ENCODE results near the gene IRF6.
A peak's percentile ranks its signal among the peaks of the same experiment; 100 is the strongest.

Gene IRF6

DNA sequence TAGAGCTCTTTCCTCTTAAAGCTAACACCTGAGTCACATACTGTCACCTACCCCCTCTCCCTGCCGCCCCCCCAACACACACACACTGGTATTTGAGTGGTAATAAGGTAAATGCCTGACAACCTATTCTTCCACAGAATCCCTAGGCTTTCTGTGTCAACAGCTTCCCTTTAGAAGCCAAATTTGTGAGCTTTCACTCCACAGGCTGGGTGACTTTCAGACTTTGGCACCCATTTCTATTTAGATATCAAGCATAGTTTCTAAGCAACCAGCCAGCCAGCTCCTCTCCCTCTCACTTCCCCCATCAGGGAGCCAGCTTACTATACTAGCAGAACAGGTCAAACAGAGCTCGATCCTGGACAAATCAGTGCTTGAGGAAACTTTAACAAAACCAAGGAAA is 18.4 kb downstream of the IRF6 start:
- TF ChIP-seq, protein P1, sequence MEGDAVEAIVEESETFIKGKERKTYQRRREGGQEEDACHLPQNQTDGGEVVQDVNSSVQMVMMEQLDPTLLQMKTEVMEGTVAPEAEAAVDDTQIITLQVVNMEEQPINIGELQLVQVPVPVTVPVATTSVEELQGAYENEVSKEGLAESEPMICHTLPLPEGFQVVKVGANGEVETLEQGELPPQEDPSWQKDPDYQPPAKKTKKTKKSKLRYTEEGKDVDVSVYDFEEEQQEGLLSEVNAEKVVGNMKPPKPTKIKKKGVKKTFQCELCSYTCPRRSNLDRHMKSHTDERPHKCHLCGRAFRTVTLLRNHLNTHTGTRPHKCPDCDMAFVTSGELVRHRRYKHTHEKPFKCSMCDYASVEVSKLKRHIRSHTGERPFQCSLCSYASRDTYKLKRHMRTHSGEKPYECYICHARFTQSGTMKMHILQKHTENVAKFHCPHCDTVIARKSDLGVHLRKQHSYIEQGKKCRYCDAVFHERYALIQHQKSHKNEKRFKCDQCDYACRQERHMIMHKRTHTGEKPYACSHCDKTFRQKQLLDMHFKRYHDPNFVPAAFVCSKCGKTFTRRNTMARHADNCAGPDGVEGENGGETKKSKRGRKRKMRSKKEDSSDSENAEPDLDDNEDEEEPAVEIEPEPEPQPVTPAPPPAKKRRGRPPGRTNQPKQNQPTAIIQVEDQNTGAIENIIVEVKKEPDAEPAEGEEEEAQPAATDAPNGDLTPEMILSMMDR (IDR thresholded peaks at IDR 0.05; ENCODE audit: control extremely low read depth, extremely low read depth, low read depth, missing control alignments): no peak
- CTCF ChIA-PET: interaction anchor here (0.9 to 2.2 kb wide), 9 partner anchors 10 to 51 kb away, joined by 3 to 13 read pairs (median 4); no protein-coding TSS in a partner anchor
- POLR2A ChIA-PET: interaction anchor here (0.5 to 1.1 kb wide), 2 partner anchors 18 to 57 kb away, joined by 3 read pairs; no protein-coding TSS in a partner anchor
- DNase-seq (ENCODE audit: extremely low spot score): no peak

DNA sequence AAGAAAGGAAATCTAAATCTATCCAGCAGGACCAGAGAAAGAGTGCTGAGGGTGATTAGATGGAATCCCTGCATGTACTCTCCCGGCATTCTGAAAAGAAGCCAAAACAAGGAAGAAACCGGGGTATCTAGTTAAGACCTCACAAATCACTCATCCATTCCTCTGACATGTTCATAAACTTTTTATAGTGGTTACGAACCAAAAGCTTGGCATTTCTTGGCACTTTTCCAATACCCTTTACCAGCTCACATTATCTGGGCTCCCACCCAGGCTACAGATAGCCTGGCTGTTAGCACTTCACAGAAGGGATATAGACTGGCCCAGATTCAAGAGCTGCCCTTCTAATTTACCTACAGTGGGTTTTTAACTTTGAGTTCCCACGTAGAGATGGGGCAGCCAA is 19.8 kb downstream of the IRF6 start:
- no peak for DNase-seq (ENCODE audit: extremely low spot score)
- TF ChIP-seq, protein P1 (IDR thresholded peaks at IDR 0.05; ENCODE audit: control extremely low read depth, extremely low read depth, low read depth, missing control alignments): no peak
- CTCF ChIA-PET: interaction anchor here (0.7 to 2.2 kb wide), 5 partner anchors 11 to 42 kb away, joined by 3 to 7 read pairs (median 3); partner anchors contain the start of gene UTP25
- POLR2A ChIA-PET: no interaction called here

DNA sequence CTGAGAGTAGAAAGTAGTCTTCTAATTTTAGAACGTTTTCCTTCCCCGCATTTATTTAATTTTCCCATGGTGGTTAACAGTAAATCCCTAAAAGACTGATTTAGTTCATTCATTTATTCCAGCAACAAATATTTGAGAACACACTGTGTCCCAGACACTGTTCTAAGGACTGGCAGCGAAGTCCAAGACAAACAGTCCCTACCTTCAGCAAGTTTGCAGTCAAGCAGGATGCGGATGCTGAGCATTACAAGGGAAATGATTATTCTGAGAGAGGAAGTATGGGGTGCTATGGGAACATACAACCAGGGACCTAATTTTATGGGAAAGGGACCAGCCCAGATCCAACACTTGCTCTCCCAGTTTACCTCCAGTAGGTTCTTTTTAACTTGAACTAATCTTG is 20.4 kb downstream of the IRF6 start:
- ChIA-PET POLR2A (no interaction called here), CTCF (interaction anchor here (1.0 to 1.9 kb wide), 6 partner anchors 12 to 42 kb away, joined by 3 to 7 read pairs (median 4); partner anchors contain the start of gene UTP25)
- TF ChIP-seq, protein P1 (IDR thresholded peaks at IDR 0.05; ENCODE audit: control extremely low read depth, extremely low read depth, low read depth, missing control alignments): no peak
- no peak for DNase-seq (ENCODE audit: extremely low spot score)

DNA sequence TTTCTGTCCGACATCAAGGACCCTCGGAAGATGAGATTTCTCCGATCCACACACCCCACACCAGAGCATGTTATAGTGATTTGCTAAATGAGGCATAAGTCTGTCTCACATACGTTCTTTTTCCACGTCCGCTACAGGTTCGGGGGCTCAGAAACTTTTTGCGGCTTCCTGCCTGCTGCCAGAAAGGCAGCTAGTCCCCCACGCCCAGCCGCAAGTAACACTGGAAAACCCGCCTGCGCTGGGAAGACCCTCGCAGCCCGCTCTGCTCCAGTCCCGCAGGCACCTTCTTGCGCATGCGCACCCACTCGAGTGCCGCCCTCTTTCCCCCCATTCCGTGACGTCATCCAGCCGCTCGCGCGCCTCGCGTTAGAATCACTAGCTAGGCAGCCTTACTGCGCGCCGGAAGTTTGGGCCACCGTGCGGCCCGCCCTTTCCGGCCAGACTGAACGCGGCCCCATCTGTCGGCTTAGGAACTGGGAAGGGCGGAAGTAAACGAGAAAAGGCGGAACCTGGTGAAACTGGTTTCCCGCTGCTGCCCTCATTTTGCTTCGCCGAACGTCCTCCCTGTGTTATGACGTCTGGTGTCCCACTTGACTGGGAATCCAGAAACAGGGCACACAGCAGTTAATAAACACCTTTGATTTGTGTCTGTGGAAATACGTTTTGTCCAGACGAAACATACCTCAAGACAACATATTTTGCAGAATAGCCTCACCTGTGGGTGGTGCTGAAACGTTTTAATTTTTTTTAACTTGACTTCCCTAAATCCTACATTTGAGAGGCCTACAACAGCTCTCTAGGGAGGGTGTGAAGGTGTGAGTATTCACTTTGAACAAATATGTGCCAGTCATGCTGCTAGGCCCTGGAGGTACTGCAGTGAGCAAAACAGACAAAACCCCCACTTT is 21.4 kb downstream of the IRF6 start, which contains the start of gene C1orf74:
Gene C1orf74 (minus strand): TSS at position 295 of the 905 bp plus-strand sequence. CDS start 925 bp downstream, outside the sequence.
- POLR2A ChIA-PET: interaction anchor here (0.5 to 0.8 kb wide), 2 partner anchors 10 to 13 kb away, joined by 5 to 7 read pairs; no protein-coding TSS in a partner anchor
- DNase-seq (ENCODE audit: extremely low spot score): peak; percentile 98
- TF ChIP-seq, protein P1 (IDR thresholded peaks at IDR 0.05; ENCODE audit: control extremely low read depth, extremely low read depth, low read depth, missing control alignments): peak; percentile 9
- CTCF ChIA-PET: interaction anchor here (0.7 to 2.4 kb wide), 7 partner anchors 13 to 43 kb away, joined by 3 to 10 read pairs (median 4); partner anchors contain the start of gene UTP25

DNA sequence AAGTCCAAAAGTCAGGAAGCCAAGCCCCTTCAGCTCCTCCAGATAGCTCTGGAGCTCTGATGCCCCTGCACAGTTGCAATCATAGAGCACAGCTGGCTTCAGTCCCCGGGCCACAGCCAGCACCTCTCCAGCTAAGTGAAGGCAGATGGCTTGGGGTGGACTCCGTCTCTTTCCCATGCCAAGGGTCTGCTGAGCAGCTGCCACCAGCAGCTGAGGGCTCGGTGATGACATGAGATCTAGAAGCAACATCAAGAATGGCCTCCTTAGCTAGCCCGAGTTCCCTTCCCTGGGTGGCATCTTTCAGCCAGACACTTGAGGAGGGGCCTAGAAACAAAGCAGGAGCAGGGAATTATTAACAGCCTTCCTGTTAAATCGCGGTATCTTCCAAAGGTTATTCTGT is 22.6 kb downstream of the IRF6 start:
- ChIA-PET POLR2A (interaction anchor here (1.5 kb wide), 1 partner anchor 14 kb away, joined by 5 read pairs; no protein-coding TSS in a partner anchor), CTCF (interaction anchor here (1.0 to 2.4 kb wide), 4 partner anchors 9 to 40 kb away, joined by 3 to 10 read pairs (median 3); no protein-coding TSS in a partner anchor)
- no peak for DNase-seq (ENCODE audit: extremely low spot score)
- TF ChIP-seq, protein P1 (IDR thresholded peaks at IDR 0.05; ENCODE audit: control extremely low read depth, extremely low read depth, low read depth, missing control alignments): no peak

DNA sequence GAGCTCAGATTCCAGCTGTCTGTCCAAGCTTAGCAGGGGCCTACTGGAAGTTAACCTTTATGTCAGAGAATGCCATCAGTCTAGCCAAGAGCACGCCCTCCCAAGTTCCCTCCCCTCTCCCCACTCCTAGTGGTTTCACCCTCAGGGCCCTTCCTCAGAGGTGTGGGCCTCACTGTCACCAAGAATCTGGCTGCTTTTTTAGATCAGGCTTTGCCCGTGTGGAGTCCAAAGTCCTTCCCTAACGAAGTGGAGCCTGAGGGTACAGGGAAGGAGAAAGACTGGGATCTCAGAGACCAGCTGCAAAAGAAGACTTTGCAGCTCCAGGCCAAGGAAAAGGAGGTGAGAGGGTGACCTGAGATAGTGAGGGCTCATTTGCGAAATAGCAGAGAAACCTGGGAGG is 25.7 kb downstream of the IRF6 start:
- DNase-seq (ENCODE audit: extremely low spot score): no peak
- ChIA-PET POLR2A (no interaction called here), CTCF (interaction anchor here (1.0 to 2.7 kb wide), 4 partner anchors 10 to 43 kb away, joined by 3 to 11 read pairs (median 7); no protein-coding TSS in a partner anchor)
- TF ChIP-seq, protein P1 (IDR thresholded peaks at IDR 0.05; ENCODE audit: control extremely low read depth, extremely low read depth, low read depth, missing control alignments): no peak

Measured in GM10248 (cell line).